GM21529 (cell line): ENCODE measurements around the gene SYNPO2.

ENCODE experiments used
- ATAC-seq: cut with Tn5 transposase; IDR thresholded peaks from one replicate; pipeline ENCODE4 v1.9.1; 2021; ENCODE audit not compliant: unreplicated experiment

The SYNPO2 gene

GRCh38 chr4:118931786-118932185, 43.1 kb downstream of the SYNPO2 start:
- no peak for ATAC-seq

GRCh38 chr4:118935819-118936218, 47.2 kb downstream of the SYNPO2 start:
- no peak for ATAC-seq

GRCh38 chr4:118936406-118936805, 47.8 kb downstream of the SYNPO2 start:
- ATAC-seq, result no peak

- ATAC-seq, result no peak
These were observed 50.6 kb downstream of the SYNPO2 start for GRCh38 chr4:118939169-118939783.

- ATAC-seq, result no peak
These were observed 52.5 kb downstream of the SYNPO2 start for GRCh38 chr4:118941149-118941548.

- ATAC-seq, result no peak
These were observed 53.1 kb downstream of the SYNPO2 start for GRCh38 chr4:118941799-118942198.

GRCh38 chr4:118942465-118942864, 53.8 kb downstream of the SYNPO2 start:
- no peak for ATAC-seq

GRCh38 chr4:118947095-118947494, 58.4 kb downstream of the SYNPO2 start:
- no peak for ATAC-seq

- no peak for ATAC-seq
These were observed 60.0 kb downstream of the SYNPO2 start for GRCh38 chr4:118948545-118949144.

GRCh38 chr4:118950224-118950623, 61.6 kb downstream of the SYNPO2 start:
- no peak for ATAC-seq

- no peak for ATAC-seq
These were observed 62.4 kb downstream of the SYNPO2 start for GRCh38 chr4:118950929-118951570.

GRCh38 chr4:118953276-118953675, 64.6 kb downstream of the SYNPO2 start:
- ATAC-seq, result no peak

- ATAC-seq, result no peak
These were observed 65.6 kb downstream of the SYNPO2 start for GRCh38 chr4:118954246-118954645.

GRCh38 chr4:118955515-118955914, 66.9 kb downstream of the SYNPO2 start:
- ATAC-seq, result no peak

GRCh38 chr4:118957722-118958445, 69.2 kb downstream of the SYNPO2 start:
- ATAC-seq, result peak; percentile 45

- ATAC-seq, result no peak
These were observed 73.9 kb downstream of the SYNPO2 start for GRCh38 chr4:118962540-118962939.

GRCh38 chr4:118964891-118965411, 76.3 kb downstream of the SYNPO2 start:
- no peak for ATAC-seq

- no peak for ATAC-seq
These were observed 78.7 kb downstream of the SYNPO2 start for GRCh38 chr4:118967393-118967792.

- peak; percentile 100 for ATAC-seq
These were observed 79.4 kb downstream of the SYNPO2 start for GRCh38 chr4:118968005-118968404.

GRCh38 chr4:118968813-118969212, 80.2 kb downstream of the SYNPO2 start:
- ATAC-seq, result no peak

GRCh38 chr4:118969359-118969758, 80.7 kb downstream of the SYNPO2 start:
- no peak for ATAC-seq

GRCh38 chr4:118972167-118972566, 83.5 kb downstream of the SYNPO2 start:
- no peak for ATAC-seq
